Measurements from ENCODE around the gene RAB31. TPM values are rescaled to one million over a fixed set of nuclear protein-coding genes. Genes with fewer than 3 reads are reported as not detected.
A peak's percentile ranks its signal among the peaks of the same experiment; 100 is the strongest.

Gene RAB31
- total RNA-seq, 3 donors from 2014 or later = 22.4 to 110 (median 32.4) TPM

GRCh38 chr18:9679125-9679524 is 29.0 kb upstream of the RAB31 start:
- H3K36me3 ChIP-seq = no peaks in the 10 kb centered on the region

GRCh38 chr18:9681217-9681616 is 26.9 kb upstream of the RAB31 start:
- TF ChIP-seq, protein P1, sequence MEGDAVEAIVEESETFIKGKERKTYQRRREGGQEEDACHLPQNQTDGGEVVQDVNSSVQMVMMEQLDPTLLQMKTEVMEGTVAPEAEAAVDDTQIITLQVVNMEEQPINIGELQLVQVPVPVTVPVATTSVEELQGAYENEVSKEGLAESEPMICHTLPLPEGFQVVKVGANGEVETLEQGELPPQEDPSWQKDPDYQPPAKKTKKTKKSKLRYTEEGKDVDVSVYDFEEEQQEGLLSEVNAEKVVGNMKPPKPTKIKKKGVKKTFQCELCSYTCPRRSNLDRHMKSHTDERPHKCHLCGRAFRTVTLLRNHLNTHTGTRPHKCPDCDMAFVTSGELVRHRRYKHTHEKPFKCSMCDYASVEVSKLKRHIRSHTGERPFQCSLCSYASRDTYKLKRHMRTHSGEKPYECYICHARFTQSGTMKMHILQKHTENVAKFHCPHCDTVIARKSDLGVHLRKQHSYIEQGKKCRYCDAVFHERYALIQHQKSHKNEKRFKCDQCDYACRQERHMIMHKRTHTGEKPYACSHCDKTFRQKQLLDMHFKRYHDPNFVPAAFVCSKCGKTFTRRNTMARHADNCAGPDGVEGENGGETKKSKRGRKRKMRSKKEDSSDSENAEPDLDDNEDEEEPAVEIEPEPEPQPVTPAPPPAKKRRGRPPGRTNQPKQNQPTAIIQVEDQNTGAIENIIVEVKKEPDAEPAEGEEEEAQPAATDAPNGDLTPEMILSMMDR (IDR thresholded peaks at IDR 0.05) = no peak
- no peak for TF ChIP-seq POLR2AphosphoS5 (IDR thresholded peaks at IDR 0.05)
- no peak for TF ChIP-seq POLR2A (IDR thresholded peaks at IDR 0.05)
- Histone ChIP-seq H3K27me3 (no peaks in the 10 kb centered on the region), H3K27ac (no peak overlapping the region), H3K4me1 (peaks cover 0 to 3% of the 10 kb centered on the region in 2 donors), H3K4me3 (no peak overlapping the region), H3K36me3 (no peaks in the 10 kb centered on the region), H3K9me3 (no peaks in the 10 kb centered on the region)
- intact Hi-C loops (cut with DNase I; ENCODE audit: low total_unique reads) = no loop called here
- no peak for DNase-seq (ENCODE audit: low spot score in 2 of 2)

More at GRCh38 chr18:9679125-9679524, 29.0 kb upstream of the RAB31 start:
- H3K9me3 ChIP-seq = no peaks in the 10 kb centered on the region
- H3K27ac ChIP-seq = no peak overlapping the region
- H3K4me1 ChIP-seq = no peaks in the 10 kb centered on the region
- intact Hi-C loops (cut with DNase I; ENCODE audit: low total_unique reads) = no loop called here
- TF ChIP-seq, protein P1 (IDR thresholded peaks at IDR 0.05) = no peak
- TF ChIP-seq POLR2A (IDR thresholded peaks at IDR 0.05) = no peak
- no peak for TF ChIP-seq POLR2AphosphoS5 (IDR thresholded peaks at IDR 0.05)
- DNase-seq (ENCODE audit: low spot score in 2 of 2) = no peak
- H3K27me3 ChIP-seq = no peaks in the 10 kb centered on the region
- no peak overlapping the region for H3K4me3 ChIP-seq

DNA sequence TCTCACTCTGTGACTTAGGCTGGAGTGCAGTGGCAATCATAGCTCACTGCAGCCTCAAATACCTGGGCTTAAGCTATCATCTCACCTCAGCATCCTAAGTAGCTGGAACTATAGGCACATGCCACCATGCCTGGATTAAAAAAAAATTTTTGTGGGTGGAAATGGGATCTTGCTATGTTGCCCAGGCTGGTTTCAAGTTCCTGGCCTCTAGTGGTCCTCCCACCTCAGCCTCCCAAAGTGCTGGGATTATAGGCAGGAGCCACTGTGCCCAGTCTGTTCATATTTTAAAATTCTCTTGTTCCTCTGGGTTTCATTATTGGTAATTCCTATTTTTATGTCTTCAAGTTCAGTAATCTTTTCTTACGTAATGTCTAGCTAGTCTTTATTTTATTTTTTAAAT is 25.5 kb upstream of the RAB31 start:
- Histone ChIP-seq H3K27ac (no peak overlapping the region), H3K27me3 (no peaks in the 10 kb centered on the region), H3K4me3 (no peak overlapping the region), H3K9me3 (no peaks in the 10 kb centered on the region), H3K36me3 (no peaks in the 10 kb centered on the region), H3K4me1 (peaks cover 0 to 3% of the 10 kb centered on the region in 2 donors)
- no peak for DNase-seq (ENCODE audit: low spot score in 2 of 2)
- TF ChIP-seq, protein P1 (IDR thresholded peaks at IDR 0.05) = no peak
- TF ChIP-seq POLR2A (IDR thresholded peaks at IDR 0.05) = no peak
- no peak for TF ChIP-seq POLR2AphosphoS5 (IDR thresholded peaks at IDR 0.05)
- intact Hi-C loops (cut with DNase I; ENCODE audit: low total_unique reads) = no loop called here

GRCh38 chr18:9683418-9684396 is 24.4 kb upstream of the RAB31 start:
- DNase-seq (ENCODE audit: low spot score in 2 of 2) = no peak
- no peak overlapping the region for H3K4me3 ChIP-seq
- intact Hi-C loops (cut with DNase I; ENCODE audit: low total_unique reads) = no loop called here
- H3K27ac ChIP-seq = peak overlapping the region; percentile 68 to 72
- TF ChIP-seq, protein P1 (IDR thresholded peaks at IDR 0.05) = peak in 2 of 3 donors; percentile 8 to 34
- no peak for TF ChIP-seq POLR2AphosphoS5 (IDR thresholded peaks at IDR 0.05)
- no peaks in the 10 kb centered on the region for H3K9me3 ChIP-seq
- no peaks in the 10 kb centered on the region for H3K27me3 ChIP-seq
- H3K36me3 ChIP-seq = no peaks in the 10 kb centered on the region
- peaks cover 0 to 3% of the 10 kb centered on the region in 2 donors for H3K4me1 ChIP-seq

All from breast epithelium (tissue), 4 donors.